Cardiac fibroblast (primary cell): Measurements from ENCODE around the gene PRKD1.
A peak's percentile ranks its signal among the peaks of the same experiment; 100 is the strongest.

Source experiments
- DNase-seq, 2 donors: peaks; one replicate each; pipeline versions ENCODE4 v3.0.0 to v3.0.0-alpha.2; 2010; ENCODE audit warnings: low read depth in 2 of 2
- H3K4me3 ChIP-seq, 2 donors: replicated peaks in 1 of 2; 1 replicate in 1 of 2; 2 replicates in 1 of 2; pipeline ENCODE4 v1.5.1; 2011; ENCODE audit warnings: low read depth in 2 of 2, low read length in 2 of 2, mild to moderate bottlenecking in 2 of 2, moderate library complexity in 1 of 2
- TF ChIP-seq, protein P1 (sequence below): IDR thresholded peaks from one replicate; pipeline ENCODE4 v1.5.1; 2011; ENCODE audit warnings: low read depth, mild to moderate bottlenecking, low read length, inconsistent platforms

Gene PRKD1

DNA sequence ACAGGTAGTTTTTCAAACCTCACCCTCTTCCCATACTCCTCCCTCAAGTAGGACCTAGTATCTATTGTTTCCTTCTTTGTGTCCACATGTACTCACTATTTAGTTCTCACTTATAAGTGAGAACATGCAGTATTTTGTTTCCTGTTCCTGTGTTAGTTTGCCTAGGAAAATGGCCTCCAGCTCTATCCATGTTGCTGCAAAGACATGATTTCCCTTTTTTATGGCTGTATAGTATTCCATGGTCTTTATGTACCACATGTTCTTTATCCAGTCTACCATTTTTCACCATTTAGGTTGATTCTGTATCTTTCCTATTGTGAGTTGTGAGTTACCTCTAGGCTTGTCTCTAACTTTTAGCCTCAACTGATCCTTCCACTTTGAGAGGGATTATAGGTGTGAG, 310.7 kb downstream of the PRKD1 start:
- no peak for DNase-seq
- TF ChIP-seq, protein P1, sequence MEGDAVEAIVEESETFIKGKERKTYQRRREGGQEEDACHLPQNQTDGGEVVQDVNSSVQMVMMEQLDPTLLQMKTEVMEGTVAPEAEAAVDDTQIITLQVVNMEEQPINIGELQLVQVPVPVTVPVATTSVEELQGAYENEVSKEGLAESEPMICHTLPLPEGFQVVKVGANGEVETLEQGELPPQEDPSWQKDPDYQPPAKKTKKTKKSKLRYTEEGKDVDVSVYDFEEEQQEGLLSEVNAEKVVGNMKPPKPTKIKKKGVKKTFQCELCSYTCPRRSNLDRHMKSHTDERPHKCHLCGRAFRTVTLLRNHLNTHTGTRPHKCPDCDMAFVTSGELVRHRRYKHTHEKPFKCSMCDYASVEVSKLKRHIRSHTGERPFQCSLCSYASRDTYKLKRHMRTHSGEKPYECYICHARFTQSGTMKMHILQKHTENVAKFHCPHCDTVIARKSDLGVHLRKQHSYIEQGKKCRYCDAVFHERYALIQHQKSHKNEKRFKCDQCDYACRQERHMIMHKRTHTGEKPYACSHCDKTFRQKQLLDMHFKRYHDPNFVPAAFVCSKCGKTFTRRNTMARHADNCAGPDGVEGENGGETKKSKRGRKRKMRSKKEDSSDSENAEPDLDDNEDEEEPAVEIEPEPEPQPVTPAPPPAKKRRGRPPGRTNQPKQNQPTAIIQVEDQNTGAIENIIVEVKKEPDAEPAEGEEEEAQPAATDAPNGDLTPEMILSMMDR: no peak
- no peak overlapping the region for H3K4me3 ChIP-seq

DNA sequence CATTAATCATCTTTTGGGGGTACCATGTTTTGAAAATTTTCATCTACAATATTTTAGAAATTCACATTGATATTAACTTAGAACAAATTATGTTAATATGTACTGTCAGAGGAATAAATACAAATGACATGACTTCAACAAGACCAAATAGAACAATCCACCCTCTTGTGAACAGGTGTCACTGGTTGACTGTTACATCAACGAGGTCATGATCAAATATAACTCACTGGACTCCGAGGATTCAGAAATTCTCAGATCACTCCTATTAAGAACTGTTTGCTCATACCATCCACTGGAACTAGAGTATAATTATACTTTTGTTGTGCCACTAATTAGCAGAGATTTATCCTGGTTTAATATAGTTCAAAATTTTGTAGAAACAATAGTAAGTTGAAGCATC, 318.8 kb downstream of the PRKD1 start:
- no peak overlapping the region for H3K4me3 ChIP-seq
- TF ChIP-seq, protein P1: no peak
- DNase-seq: no peak

DNA sequence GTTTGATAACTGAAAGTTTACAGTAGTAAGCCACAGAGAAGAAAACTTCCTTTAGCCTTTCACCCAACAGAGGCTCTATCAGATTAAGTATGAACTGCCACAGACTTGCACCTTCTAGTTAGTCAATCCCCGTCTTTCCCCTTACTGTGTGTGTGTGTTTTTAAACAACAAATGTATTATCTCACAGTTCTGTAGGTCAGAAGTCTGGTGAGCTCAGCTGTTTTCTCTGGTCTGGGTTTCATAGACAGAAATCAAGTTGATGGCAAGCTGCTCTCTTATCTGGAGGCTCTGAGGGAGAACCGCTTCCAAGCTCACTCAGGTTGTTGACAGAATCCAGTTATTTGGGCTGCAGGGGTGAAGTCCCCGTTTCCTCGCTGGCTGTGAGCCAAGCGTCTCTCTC, 320.5 kb downstream of the PRKD1 start:
- TF ChIP-seq, protein P1: no peak
- H3K4me3 ChIP-seq: no peak overlapping the region

DNA sequence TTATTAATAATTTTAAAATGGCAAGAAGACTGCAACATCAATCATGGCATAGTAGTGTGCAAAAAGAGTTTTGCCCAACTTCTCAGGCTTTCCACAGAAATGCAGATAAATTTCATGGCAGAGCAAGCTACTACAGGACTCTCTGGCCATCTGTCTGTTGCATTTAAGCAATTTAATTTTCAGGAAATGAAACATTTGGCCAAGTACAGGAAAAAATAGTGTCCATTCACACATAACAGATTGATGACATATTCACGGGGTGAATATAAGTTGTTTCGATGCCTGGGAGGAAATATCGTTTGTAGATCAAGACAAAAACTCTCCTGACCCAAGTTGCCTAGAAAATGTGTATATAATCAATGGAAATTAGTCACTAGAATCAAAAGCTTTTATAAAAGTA, 324.0 kb downstream of the PRKD1 start:
- TF ChIP-seq, protein P1: no peak
- DNase-seq: no peak
- H3K4me3 ChIP-seq: no peak overlapping the region

More for the DNA sequence above, 320.5 kb downstream of the PRKD1 start:
- DNase-seq: peak in 1 of 2 donors; percentile 16

DNA sequence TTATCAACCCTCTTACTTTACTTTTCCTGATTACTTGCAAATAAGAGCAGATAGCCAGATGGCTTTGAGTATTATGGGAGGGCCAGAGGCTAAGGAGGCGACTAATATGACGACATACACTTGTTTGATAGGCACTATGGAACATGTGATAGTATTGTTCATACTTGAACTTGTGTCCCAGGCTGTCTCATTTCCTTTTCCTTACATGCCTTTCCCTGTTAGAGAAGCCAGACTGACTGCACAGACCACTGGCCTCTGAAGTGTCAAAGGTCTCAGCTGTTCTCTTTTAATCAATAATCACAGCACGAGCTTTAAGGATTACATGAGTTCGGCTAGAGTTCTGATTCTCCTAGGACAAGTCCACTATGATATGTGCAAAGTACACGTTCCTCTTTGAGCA, 326.0 kb downstream of the PRKD1 start:
- peak; percentile 17 to 29 for DNase-seq
- TF ChIP-seq, protein P1: no peak
- no peak overlapping the region for H3K4me3 ChIP-seq

DNA sequence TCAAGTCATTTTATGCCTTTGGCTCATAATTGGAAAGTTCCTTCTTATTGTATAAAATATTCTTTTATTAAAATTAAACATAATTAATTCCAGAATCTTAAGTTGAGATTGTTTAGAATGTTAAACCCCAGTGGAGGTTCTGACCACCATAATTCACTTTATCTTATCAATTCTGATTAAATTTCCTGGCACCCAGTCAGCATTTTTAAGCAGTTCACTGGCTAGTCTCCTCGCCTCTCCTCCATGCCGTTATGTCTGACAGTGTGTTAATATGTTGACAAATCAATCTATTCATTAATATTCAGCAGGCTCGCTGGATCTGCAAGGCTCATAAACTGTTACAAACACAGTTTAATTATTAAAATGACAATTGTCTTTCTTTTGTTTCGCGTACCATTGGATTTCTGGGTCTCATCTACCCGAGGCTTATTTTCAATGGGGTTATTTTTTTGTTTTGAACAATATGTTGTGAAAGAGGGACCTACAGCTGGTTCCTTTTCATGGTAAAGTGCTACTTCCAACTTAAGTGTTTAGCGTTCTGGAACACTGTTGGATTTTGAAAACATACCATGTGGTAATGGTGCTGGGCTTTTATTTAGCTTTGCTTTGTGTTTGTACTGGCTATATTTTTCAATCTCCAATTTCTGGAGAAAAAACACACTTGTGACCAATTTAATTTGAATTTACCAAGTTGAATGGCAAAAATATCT, 339.7 kb downstream of the PRKD1 start:
- peak in 1 of 2 donors; percentile 44 for DNase-seq
- H3K4me3 ChIP-seq: no peak overlapping the region
- TF ChIP-seq, protein P1: no peak

DNA sequence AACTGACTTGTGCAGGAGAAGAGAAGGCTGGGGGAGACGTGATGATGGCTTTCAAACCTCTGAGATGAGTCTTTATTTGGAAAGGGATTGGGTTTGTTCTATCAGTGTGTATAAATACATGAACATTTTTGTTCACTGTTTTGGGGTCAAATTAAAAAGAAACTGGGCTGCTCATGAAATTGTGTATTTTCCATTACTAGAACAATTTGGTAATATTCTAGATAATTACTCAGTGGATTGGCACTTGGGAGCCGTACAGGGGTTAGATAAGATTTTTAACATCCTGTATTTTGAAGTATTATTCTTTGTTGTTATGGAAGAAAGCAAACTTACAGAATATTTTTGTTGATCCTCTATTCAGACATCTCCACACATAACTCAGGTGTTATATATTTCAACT, 340.6 kb downstream of the PRKD1 start:
- TF ChIP-seq, protein P1: no peak
- H3K4me3 ChIP-seq: no peak overlapping the region
- peak; percentile 12 to 52 for DNase-seq
